ENCODE data around the gene RARB.

- no peak for TF ChIP-seq CTCF (IDR thresholded peaks at IDR 0.05)
- no peak for TF ChIP-seq POLR2AphosphoS5 (IDR thresholded peaks at IDR 0.05)
These were observed 908 bp upstream of the RARB start for GRCh38 chr3:25427155-25427554.

Data from breast epithelium (tissue), 3 donors.